SK-N-SH treated with all-trans-retinoic acid at 6 μM for 48 hours (cell line): ENCODE measurements around the gene PRPF40B.

Source experiments
- ATAC-seq: fragments of 200-7000 bp; cut with Tn5 transposase; 3 replicates; pipeline ENCODE4 v1.9.1; 2020; ENCODE audit warnings: mild to moderate bottlenecking, moderate library complexity
- BACH2 ChIP-seq: fragments of 250-450 bp; sonication (Bioruptor Pico); IDR thresholded peaks from 2 replicates; pipeline ENCODE4 v1.9.0; 2021; ENCODE audit warnings: mild to moderate bottlenecking, borderline replicate concordance
- CREB5 ChIP-seq: fragments of 250-450 bp; sonication (Bioruptor Pico); IDR thresholded peaks from 2 replicates; pipeline ENCODE4 v1.5.1; 2020; ENCODE audit warnings: low read depth, mild to moderate bottlenecking, moderate library complexity
- CSDC2 ChIP-seq: fragments of 250-450 bp; sonication (Bioruptor Pico); IDR thresholded peaks from 2 replicates; pipeline ENCODE4 v1.5.0; 2020; ENCODE audit warnings: mild to moderate bottlenecking, moderate library complexity
- CSRNP3 ChIP-seq: fragments of 250-450 bp; sonication (Bioruptor Pico); IDR thresholded peaks from 2 replicates; pipeline ENCODE4 v1.5.1; 2021; ENCODE audit warnings: mild to moderate bottlenecking, moderate library complexity
- GLIS3 ChIP-seq: fragments of 250-450 bp; sonication (Bioruptor Pico); IDR thresholded peaks from 2 replicates; pipeline ENCODE4 v1.5.0; 2020; ENCODE audit warnings: mild to moderate bottlenecking, moderate library complexity
- ISL1 ChIP-seq: fragments of 250-450 bp; sonication (Bioruptor Pico); IDR thresholded peaks from 2 replicates; pipeline ENCODE4 v2.1.2; 2022; ENCODE audit warnings: mild to moderate bottlenecking, moderate library complexity
- OSR1 ChIP-seq: fragments of 250-450 bp; sonication (Bioruptor Pico); IDR thresholded peaks from 2 replicates; pipeline ENCODE4 v1.8.0; 2022; ENCODE audit warnings: moderate library complexity, mild to moderate bottlenecking, inconsistent platforms
- POU6F1 ChIP-seq: fragments of 250-450 bp; sonication (Bioruptor Pico); IDR thresholded peaks from 2 replicates; pipeline ENCODE4 v1.8.0; 2021; ENCODE audit warnings: low read depth, mild to moderate bottlenecking, moderate library complexity, borderline replicate concordance
- PPARA ChIP-seq: fragments of 250-450 bp; sonication (Bioruptor Pico); IDR thresholded peaks from 2 replicates; pipeline ENCODE4 v1.5.0; 2020; ENCODE audit warnings: mild to moderate bottlenecking, borderline replicate concordance
- RARB ChIP-seq: fragments of 250-450 bp; sonication (Bioruptor Pico); IDR thresholded peaks from 2 replicates; pipeline ENCODE4 v1.8.0; 2021; ENCODE audit warnings: mild to moderate bottlenecking, moderate library complexity
- SNAI2 ChIP-seq: fragments of 250-450 bp; sonication (Bioruptor Pico); IDR thresholded peaks from 2 replicates; pipeline ENCODE4 v1.5.0; 2020; ENCODE audit warnings: mild to moderate bottlenecking, moderate library complexity
- TCF4 ChIP-seq: fragments of 250-450 bp; sonication (Bioruptor Pico); IDR thresholded peaks from 2 replicates; pipeline ENCODE4 v1.8.0; 2021; ENCODE audit warnings: mild to moderate bottlenecking, moderate library complexity, borderline replicate concordance
- TOX ChIP-seq: fragments of 250-450 bp; sonication (Bioruptor Pico); IDR thresholded peaks from 2 replicates; pipeline ENCODE4 v1.8.0; 2021; ENCODE audit warnings: mild to moderate bottlenecking, moderate library complexity, borderline replicate concordance
- TSHZ2 ChIP-seq: fragments of 250-450 bp; sonication (Bioruptor Pico); IDR thresholded peaks from 2 replicates; pipeline ENCODE4 v1.5.0; 2020; ENCODE audit warnings: mild to moderate bottlenecking, moderate library complexity
- ZFP3 ChIP-seq: fragments of 250-450 bp; sonication (Bioruptor Pico); IDR thresholded peaks from 2 replicates; pipeline ENCODE4 v1.5.0; 2020; ENCODE audit warnings: mild to moderate bottlenecking, moderate library complexity
- ZNF565 ChIP-seq: fragments of 450-650 bp; formaldehyde crosslinking; conservative IDR thresholded peaks from 2 replicates; pipeline ENCODE4 v1.5.0; 2020; ENCODE audit warnings: low read depth, mild to moderate bottlenecking, moderate library complexity
- ZNF70 ChIP-seq: fragments of 450-650 bp; formaldehyde crosslinking; IDR thresholded peaks from 2 replicates; pipeline ENCODE4 v1.5.0; 2020; ENCODE audit warnings: mild to moderate bottlenecking, moderate library complexity
- ZNF8 ChIP-seq: fragments of 450-650 bp; formaldehyde crosslinking; IDR thresholded peaks from 2 replicates; pipeline ENCODE4 v1.5.0; 2020; ENCODE audit warnings: mild to moderate bottlenecking, moderate library complexity

PRPF40B gene

GRCh38 chr12:49678711-49679110, 55.4 kb downstream of the PRPF40B start:
- no peak for ATAC-seq
- TF ChIP-seq ZNF70 (no peak), CSDC2 (CRISPR knock-in tag) (no peak), OSR1 (CRISPR knock-in tag) (no peak), SNAI2 (no peak), ZNF8 (CRISPR knock-in tag) (no peak), BACH2 (CRISPR knock-in tag) (no peak), ZFP3 (CRISPR knock-in tag) (no peak), CREB5 (CRISPR knock-in tag) (no peak), TCF4 (CRISPR knock-in tag) (no peak), TSHZ2 (no peak), ZNF565 (CRISPR knock-in tag) (no peak), POU6F1 (CRISPR knock-in tag) (no peak), TOX (no peak), CSRNP3 (CRISPR knock-in tag) (no peak), PPARA (no peak), RARB (CRISPR knock-in tag) (no peak)

- no peak for TF ChIP-seq ISL1 (CRISPR knock-in tag)
- no peak for TF ChIP-seq TSHZ2
- no peak for TF ChIP-seq ZNF8 (CRISPR knock-in tag)
- TF ChIP-seq OSR1 (CRISPR knock-in tag), result no peak
- TF ChIP-seq ZNF565 (CRISPR knock-in tag), result no peak
- TF ChIP-seq BACH2 (CRISPR knock-in tag), result no peak
- no peak for TF ChIP-seq PPARA
- TF ChIP-seq RARB (CRISPR knock-in tag), result no peak
- TF ChIP-seq ZFP3 (CRISPR knock-in tag), result no peak
- ATAC-seq, result no peak
Measured at GRCh38 chr12:49680075-49680474, 56.7 kb downstream of the PRPF40B start.

GRCh38 chr12:49683599-49684309, 60.4 kb downstream of the PRPF40B start:
- TF ChIP-seq OSR1 (CRISPR knock-in tag) (no peak), GLIS3 (CRISPR knock-in tag) (no peak)
- no peak; the same call in 2 of the 3 replicates for ATAC-seq
